Stomach (tissue), 4 donors: ENCODE data around the gene BCOR.

Experiments used
- CTCF ChIP-seq, 7 experiments: fragments of 450-650 bp in 4 of 7; fragments of 200-600 bp in 3 of 7; sonication (generic) in 3 of 7; IDR thresholded peaks; one replicate each; pipeline ENCODE4 v1.5.1; 2016 to 2019; ENCODE audit warnings: antibody characterized with exemption in 7 of 7, control low read depth in 2 of 7, mild to moderate bottlenecking in 1 of 7
- EP300 ChIP-seq: sonication (generic); formaldehyde crosslinking; IDR thresholded peaks from one replicate; pipeline ENCODE4 v1.6.1; 2017; ENCODE audit warnings: antibody characterized with exemption
- POLR2A ChIP-seq, 4 donors: fragments of 450-650 bp; IDR thresholded peaks; one replicate each; pipeline ENCODE4 v1.6.1; 2016; ENCODE audit warnings: antibody characterized with exemption in 4 of 4, control low read depth in 2 of 4, mild to moderate bottlenecking in 1 of 4, moderate library complexity in 1 of 4

DNA sequence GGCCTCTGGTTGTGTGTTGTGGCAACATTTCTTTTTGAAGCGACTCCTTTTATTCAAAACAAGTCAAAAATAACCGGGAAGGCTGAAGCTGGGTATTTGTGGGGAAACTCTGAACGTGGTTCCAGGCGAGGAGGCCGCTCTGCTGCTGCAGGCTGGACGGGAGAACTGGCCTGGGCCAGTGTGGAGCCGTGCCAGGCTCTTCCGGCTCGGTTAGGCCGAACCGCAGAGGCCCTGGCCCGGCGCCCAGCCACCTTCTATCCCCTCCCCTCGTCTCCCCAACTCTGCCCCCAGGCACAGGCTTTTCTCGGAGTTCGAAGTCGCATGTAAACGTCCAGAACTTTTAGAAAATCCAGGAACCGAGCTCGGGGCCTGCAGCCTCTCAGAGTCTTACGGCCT lies 2.4 kb upstream of the BCOR start:
- TF ChIP-seq CTCF (IDR thresholded peaks at IDR 0.05) (no peak), POLR2A (IDR thresholded peaks at IDR 0.05) (no peak), EP300 (no peak)
